ENCODE results near the gene ZNF503.

ZNF503 gene

DNA sequence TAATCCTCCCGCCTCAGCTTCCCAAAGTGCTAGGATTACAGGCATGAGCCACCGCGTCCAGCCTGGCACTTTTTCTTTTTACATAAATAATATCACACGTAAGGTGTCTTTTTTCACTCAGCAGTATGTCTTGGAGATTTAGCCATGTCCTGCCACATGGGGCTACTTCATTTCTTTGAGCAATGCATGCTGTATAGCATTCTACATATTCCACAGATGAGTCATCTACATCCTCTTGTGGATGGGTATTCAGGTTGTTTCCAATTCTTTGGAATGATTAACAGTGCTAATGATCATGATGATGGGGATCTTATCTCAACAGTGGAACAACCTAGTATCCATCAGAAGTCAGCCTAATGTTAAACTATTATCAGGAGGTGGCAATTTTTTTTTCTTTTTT is 50.8 kb downstream of the ZNF503 start:
- DNase-seq (ENCODE audit: low read depth) = no peak
- H3K4me3 ChIP-seq (ENCODE audit: control insufficient read depth, low read depth, low read length) = no peak overlapping the region
- TF ChIP-seq, protein P1, sequence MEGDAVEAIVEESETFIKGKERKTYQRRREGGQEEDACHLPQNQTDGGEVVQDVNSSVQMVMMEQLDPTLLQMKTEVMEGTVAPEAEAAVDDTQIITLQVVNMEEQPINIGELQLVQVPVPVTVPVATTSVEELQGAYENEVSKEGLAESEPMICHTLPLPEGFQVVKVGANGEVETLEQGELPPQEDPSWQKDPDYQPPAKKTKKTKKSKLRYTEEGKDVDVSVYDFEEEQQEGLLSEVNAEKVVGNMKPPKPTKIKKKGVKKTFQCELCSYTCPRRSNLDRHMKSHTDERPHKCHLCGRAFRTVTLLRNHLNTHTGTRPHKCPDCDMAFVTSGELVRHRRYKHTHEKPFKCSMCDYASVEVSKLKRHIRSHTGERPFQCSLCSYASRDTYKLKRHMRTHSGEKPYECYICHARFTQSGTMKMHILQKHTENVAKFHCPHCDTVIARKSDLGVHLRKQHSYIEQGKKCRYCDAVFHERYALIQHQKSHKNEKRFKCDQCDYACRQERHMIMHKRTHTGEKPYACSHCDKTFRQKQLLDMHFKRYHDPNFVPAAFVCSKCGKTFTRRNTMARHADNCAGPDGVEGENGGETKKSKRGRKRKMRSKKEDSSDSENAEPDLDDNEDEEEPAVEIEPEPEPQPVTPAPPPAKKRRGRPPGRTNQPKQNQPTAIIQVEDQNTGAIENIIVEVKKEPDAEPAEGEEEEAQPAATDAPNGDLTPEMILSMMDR (IDR thresholded peaks at IDR 0.05; ENCODE audit: control insufficient read depth, insufficient read depth, low read depth, low read length, missing control alignments) = no peak

All from AG09309 (cell line).